IPS-20b (cell line): ENCODE measurements around the gene KDM7A.
"Not testable (repeated sequence)": the region's sequence is repeated elsewhere in the genome, so short reads cannot be mapped to it uniquely, and the experiment has no call there.

Experiments
- H3K27ac ChIP-seq: one replicate; pipeline ENCODE4 v1.5.1; 2013; ENCODE audit warnings: low read length
- H3K27me3 ChIP-seq: 2 replicates; pipeline ENCODE4 v1.6.1; 2013; ENCODE audit warnings: mild to moderate bottlenecking, low read length, inconsistent platforms; ENCODE audit not compliant: insufficient read depth
- H3K36me3 ChIP-seq: 2 replicates; pipeline ENCODE4 v1.6.1; 2013; ENCODE audit warnings: low read depth, mild to moderate bottlenecking, inconsistent platforms, low read length, moderate library complexity; ENCODE audit not compliant: insufficient read depth
- H3K4me1 ChIP-seq: 2 replicates; pipeline ENCODE4 v1.6.1; 2013; ENCODE audit warnings: mild to moderate bottlenecking, control low read depth, inconsistent platforms, low read length, moderate library complexity; ENCODE audit not compliant: insufficient read depth
- H3K4me3 ChIP-seq: 2 replicates; pipeline ENCODE4 v1.5.1; 2013; ENCODE audit warnings: mild to moderate bottlenecking, low read length, inconsistent platforms
- H3K9ac ChIP-seq: 2 replicates; pipeline ENCODE4 v1.6.1; 2013; ENCODE audit warnings: low read depth, mild to moderate bottlenecking, inconsistent platforms, low read length, moderate library complexity
- H3K9me3 ChIP-seq: 2 replicates; pipeline ENCODE4 v1.6.1; 2013; ENCODE audit warnings: mild to moderate bottlenecking, low read depth, low read length, inconsistent platforms; ENCODE audit not compliant: insufficient read depth

Gene KDM7A

DNA sequence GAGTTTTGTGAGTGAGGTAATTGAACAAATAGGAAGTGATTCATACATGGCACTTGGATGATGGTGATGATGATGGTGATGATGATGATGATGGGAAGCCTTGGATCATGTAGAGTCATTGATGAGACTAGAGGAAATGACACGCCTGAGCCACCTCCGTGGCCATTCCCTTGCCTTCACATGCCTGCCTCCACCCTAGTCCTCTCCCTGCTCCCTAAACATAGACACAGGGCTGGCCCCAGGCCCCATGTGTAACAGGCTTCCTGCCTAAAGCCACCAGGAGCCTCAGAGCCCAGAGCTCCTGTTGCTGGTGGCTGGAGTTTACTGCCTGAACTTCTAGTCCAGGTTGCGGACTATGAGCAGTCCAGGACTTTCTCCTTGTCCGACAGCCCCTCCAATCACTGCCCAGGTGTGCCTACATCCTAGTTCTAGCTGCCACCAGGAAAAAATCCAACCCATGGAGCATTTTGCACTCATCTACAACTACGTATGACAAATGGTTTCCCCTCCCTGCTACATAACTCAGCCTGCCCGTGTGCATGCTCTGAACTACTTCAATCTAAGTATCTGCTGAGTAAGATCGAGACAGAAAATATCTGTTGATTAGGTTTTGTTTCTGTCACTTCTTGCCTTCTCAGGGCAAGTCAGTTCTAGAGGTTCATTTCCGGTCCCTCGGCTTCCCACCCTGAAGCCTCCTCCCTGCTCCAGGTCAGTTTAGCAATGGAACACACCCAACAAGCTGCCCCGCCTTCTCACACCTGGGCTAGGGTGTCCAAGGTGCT, 35.5 kb upstream of the KDM7A start:
- Histone ChIP-seq H3K9ac (no peak overlapping the region), H3K36me3 (no peaks in the 10 kb centered on the region)

DNA sequence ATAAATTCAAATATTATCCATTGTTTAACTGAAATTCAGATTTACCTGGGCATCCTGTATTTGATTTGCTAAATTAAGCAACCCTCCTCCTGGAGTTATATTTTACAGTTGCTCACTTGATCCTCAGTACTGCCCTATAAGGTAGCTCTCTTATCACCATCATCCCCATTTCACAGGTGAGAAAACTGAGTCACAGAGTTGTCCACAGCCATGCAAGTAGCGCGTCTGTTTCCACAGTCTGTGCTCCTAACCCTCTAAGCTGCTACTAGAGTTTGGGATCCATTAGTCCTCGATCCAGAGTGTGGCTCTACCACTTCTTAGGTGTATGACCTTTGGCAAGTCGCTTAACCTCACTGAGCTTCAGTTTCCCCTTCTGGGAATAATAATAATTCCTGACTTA, 34.9 kb upstream of the KDM7A start:
- H3K27ac ChIP-seq = no peak overlapping the region
- H3K9ac ChIP-seq = no peak overlapping the region
- no peaks in the 10 kb centered on the region for H3K27me3 ChIP-seq
- no peaks in the 10 kb centered on the region for H3K9me3 ChIP-seq
- no peaks in the 10 kb centered on the region for H3K4me1 ChIP-seq
- H3K4me3 ChIP-seq = no peak overlapping the region
- H3K36me3 ChIP-seq = no peaks in the 10 kb centered on the region

More for the DNA sequence above, 35.5 kb upstream of the KDM7A start:
- Histone ChIP-seq H3K27me3 (no peaks in the 10 kb centered on the region), H3K9me3 (no peaks in the 10 kb centered on the region), H3K4me1 (no peaks in the 10 kb centered on the region), H3K4me3 (no peak overlapping the region), H3K27ac (no peak overlapping the region)

DNA sequence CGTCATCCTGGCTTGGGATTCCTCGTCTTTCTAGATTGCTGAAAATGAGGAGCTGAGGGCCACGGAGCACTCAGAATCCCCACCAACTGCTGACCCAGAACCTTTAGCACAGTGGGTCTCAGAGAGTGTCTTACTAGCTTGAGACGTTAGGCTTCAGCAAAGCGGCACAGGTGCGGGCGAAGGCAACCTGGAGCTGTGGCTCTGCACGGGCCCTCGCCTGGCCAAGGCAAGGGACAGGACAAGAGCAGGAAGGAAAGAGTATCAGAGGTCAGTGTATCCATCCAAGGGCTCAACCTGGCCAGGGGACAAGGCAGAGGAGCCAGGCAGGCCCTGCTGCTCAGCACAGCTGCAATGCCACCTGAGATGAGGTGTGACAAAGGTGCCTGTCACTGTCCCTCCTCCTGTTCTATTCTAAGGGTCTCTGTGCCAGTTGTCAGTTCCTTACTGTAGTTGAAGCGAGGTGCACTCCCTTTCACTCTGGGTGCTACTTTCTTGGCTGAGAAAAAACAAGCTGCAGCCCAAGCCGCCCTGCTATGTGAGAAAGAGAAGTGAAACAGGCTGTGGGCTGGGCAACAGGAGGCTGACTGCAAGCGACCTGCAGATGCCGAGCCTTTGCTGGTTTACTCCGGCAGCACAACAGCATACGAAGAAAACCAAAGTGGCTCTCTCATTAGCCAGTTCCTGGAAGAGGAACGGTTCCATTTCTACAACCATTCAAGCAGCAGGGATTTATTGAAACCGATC, 33.3 kb upstream of the KDM7A start:
- no peaks in the 10 kb centered on the region for H3K36me3 ChIP-seq
- H3K9me3 ChIP-seq = no peaks in the 10 kb centered on the region
- H3K4me1 ChIP-seq = peaks cover 10% of the 10 kb centered on the region; the same call in 1 of the 2 replicates
- H3K27me3 ChIP-seq = no peaks in the 10 kb centered on the region
- H3K4me3 ChIP-seq = no peak overlapping the region
- no peak overlapping the region for H3K27ac ChIP-seq
- H3K9ac ChIP-seq = no peak overlapping the region

DNA sequence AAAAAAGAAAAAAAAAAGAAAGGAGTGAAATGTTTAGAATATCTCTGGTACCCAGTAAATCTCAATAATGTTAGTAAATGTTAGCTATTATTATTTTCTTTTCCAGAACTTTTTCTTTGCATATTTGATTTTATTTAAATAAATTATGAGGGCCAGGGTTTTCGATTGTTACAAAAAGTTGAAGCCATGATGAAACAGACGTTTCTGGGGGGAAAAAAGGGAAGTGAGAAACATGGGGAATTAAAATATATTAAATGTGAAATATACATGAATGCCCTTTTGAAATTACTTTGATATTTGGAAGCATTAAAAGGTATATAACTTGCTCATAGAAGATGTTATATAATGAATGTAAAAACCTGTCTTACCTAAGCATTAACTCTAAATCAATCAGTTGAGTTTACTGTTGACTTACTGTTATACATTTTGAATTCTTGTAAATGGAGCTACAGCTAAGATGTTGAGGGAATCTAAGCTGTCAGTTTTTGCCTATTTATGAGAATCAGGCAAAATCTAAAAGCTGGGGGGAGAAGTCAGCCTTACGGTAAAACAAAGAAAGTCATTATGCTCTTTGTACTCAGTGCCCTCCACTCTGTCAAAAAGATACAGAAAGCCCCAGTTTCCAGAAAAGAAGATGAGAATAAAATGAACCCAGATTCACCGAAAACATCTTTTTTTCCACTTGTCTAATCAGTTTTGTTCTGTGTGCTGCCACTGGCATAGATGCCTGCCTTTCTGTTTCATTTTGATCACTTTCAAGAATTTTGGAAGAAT, 30.0 kb upstream of the KDM7A start:
- Histone ChIP-seq H3K9ac (no peak overlapping the region), H3K9me3 (peaks cover 5% of the 10 kb centered on the region; the same call in 1 of the 2 replicates), H3K4me3 (no peak overlapping the region), H3K27me3 (no peaks in the 10 kb centered on the region), H3K4me1 (peaks cover 11% of the 10 kb centered on the region; the same call in 1 of the 2 replicates), H3K27ac (no peak overlapping the region), H3K36me3 (no peaks in the 10 kb centered on the region)

DNA sequence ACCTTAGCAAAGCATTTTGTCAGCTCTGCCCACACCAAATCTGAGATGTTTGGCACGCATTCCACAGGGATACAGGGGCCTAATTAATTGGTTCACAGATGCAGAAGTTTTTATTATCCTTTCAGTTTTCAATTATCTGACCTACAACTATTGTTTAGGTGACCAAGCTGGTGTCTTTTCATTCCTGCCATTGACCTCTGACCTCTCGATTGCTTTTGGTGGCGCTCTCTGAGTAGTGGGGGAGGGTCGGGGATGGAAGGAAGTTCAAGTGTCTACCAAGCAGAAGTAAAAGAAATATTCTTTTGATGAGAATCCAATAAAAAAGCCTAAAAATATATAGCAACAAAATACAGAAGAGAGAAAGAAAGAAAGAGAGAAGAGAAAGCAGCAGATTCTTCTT, 28.8 kb upstream of the KDM7A start:
- Histone ChIP-seq H3K9me3 (peaks cover 5% of the 10 kb centered on the region; the same call in 1 of the 2 replicates), H3K27ac (no peak overlapping the region), H3K36me3 (no peaks in the 10 kb centered on the region), H3K9ac (no peak overlapping the region), H3K27me3 (no peaks in the 10 kb centered on the region), H3K4me3 (no peak overlapping the region), H3K4me1 (peaks cover 11% of the 10 kb centered on the region; the same call in 1 of the 2 replicates)

DNA sequence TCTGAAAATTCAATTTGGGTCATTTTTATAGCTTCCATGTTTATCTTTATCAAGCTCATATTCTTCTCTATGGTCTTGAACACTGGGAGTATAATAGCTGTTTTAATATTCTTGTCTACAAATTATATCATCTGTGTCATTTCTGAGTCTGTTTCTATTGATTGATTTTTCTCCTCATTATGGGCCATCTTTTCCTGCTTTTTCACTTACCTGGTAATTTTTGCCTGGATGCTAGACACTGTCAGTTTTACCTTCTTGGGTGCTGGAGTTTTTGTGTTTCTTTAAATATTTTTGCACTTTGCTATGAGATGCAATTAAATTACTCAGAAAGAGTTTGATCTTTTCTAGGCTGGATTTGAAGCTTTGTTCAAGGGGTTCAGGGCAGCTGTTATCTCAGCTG, 26.8 kb upstream of the KDM7A start:
- Histone ChIP-seq H3K27me3 (no peaks in the 10 kb centered on the region), H3K4me1 (peaks cover 11% of the 10 kb centered on the region; the same call in 1 of the 2 replicates), H3K36me3 (no peaks in the 10 kb centered on the region)

DNA sequence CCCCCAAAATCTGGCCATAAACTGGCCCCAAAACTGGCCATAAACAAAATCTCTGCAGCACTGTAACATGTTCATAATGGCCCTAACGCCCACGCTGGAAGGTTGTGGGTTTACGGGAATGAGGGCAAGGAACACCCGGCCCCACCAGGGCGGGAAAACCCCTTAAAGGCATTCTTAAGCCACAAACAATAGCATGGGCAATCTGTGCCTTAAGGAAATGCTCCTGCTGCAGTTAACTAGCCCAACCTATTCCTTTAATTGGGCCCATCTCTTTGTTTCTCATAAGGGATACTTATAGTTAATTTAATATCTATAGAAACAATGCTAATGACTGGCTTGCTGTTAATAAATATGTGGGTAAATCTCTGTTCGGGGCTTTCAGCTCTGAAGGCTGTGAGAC, 26.2 kb upstream of the KDM7A start:
- H3K27me3 ChIP-seq, H3K36me3 ChIP-seq, H3K27ac ChIP-seq, H3K9ac ChIP-seq, H3K4me3 ChIP-seq, H3K9me3 ChIP-seq: not testable (repeated sequence)
- peaks cover 11% of the 10 kb centered on the region; the same call in 1 of the 2 replicates for H3K4me1 ChIP-seq

More for the DNA sequence above, 26.8 kb upstream of the KDM7A start:
- no peak overlapping the region for H3K4me3 ChIP-seq
- no peak overlapping the region for H3K27ac ChIP-seq
- no peak overlapping the region for H3K9ac ChIP-seq
- peaks cover 5% of the 10 kb centered on the region; the same call in 1 of the 2 replicates for H3K9me3 ChIP-seq

DNA sequence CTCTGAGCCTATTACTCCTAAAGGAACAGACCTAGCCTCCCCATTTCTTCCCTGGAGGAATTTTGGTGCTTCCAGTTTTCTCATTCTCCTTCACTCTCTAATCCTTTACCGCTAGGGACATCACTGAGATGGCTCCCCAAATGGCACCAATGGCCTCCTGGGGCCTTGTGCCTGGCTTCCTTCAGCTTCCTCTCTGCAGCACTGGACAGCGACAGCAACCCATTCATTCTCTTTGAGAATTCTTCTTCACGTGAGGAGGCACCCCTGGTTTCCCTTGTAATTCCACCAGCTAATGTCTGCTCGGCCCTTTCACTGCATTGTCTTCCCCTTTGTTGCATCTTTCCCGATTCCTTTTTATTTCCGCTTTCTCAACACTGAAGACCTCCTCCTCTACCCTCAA, 24.6 kb upstream of the KDM7A start:
- Histone ChIP-seq H3K4me3 (no peak overlapping the region), H3K36me3 (no peaks in the 10 kb centered on the region), H3K9me3 (peaks cover 5% of the 10 kb centered on the region; the same call in 1 of the 2 replicates), H3K27me3 (no peaks in the 10 kb centered on the region), H3K4me1 (peaks cover 11% of the 10 kb centered on the region; the same call in 1 of the 2 replicates), H3K27ac (no peak overlapping the region), H3K9ac (no peak overlapping the region)

DNA sequence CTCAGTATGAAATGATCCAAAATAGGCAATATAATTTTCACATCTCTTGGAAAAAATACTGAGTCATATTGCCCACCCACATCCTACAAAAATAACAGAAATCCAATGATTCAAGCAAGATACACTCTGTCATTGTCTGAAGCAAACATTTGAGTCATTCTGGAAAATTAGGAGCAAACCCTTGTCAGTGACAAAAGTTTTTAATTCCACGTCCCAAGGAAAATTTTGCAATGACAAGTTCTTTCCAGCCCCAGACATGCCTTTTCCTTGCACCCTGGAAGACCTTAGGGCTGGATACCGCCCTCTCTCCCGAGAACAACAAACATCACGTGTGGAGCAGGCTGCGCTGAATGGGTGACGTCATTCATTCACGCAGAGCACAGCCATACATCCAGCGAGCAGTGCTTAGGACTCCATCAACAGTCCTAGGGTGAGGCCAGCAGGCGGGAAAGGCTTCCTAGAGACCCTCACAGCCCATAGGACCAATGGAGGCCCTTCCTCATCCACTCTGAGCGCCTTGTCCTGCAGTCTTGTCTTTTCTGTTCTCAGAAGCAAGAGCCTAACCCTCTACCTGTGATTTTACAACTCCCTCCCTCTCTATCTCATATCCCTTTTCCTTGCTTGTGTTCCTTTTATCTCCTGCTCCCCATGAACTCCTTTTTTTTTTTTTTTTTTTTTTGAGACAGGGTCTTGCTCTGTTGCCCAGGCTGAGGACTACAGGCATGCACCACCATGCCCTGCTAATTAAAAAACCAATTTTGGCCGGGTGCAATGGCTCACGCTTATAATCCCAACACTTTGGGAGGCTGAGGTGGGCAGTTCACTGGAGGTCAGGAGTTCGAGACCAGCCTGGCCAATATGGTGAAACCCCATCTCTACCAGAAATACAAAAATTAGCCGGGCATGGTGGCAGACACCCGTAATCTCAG, 23.5 kb upstream of the KDM7A start:
- Histone ChIP-seq H3K9me3 (peaks cover 5% of the 10 kb centered on the region; the same call in 1 of the 2 replicates), H3K9ac (no peak overlapping the region), H3K4me3 (no peak overlapping the region), H3K4me1 (peaks cover 3% of the 10 kb centered on the region; the same call in 1 of the 2 replicates), H3K36me3 (no peaks in the 10 kb centered on the region), H3K27me3 (no peaks in the 10 kb centered on the region), H3K27ac (no peak overlapping the region)

DNA sequence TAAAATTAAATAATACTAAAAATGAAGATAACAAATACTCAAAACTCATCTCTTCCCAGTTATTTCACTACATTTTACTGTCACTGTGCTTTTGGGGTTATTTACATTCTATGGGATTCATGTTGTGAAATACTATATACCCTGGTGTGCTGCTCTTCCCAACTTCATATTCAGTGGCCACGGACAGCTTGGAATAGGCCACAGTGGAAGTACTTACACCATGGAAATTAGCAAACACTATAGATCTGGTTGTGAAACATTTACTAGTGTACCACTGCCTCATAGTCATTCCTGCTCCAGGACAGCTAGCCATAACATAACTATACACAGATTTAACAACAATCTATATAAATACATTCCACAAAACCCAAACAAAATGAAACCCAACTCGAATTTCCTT, 21.2 kb upstream of the KDM7A start:
- H3K4me1 ChIP-seq = no peaks in the 10 kb centered on the region
- no peaks in the 10 kb centered on the region for H3K27me3 ChIP-seq
- no peaks in the 10 kb centered on the region for H3K9me3 ChIP-seq
- no peak overlapping the region for H3K27ac ChIP-seq
- no peak overlapping the region for H3K4me3 ChIP-seq
- H3K9ac ChIP-seq = no peak overlapping the region
- no peaks in the 10 kb centered on the region for H3K36me3 ChIP-seq
